ENCODE data around the gene ZNF664. TPM values are rescaled to one million over a fixed set of nuclear protein-coding genes. Genes with fewer than 3 reads are reported as not detected.

The ZNF664 gene
- total RNA-seq, 1 experiment from 2014 or later: 58.7 TPM

DNA sequence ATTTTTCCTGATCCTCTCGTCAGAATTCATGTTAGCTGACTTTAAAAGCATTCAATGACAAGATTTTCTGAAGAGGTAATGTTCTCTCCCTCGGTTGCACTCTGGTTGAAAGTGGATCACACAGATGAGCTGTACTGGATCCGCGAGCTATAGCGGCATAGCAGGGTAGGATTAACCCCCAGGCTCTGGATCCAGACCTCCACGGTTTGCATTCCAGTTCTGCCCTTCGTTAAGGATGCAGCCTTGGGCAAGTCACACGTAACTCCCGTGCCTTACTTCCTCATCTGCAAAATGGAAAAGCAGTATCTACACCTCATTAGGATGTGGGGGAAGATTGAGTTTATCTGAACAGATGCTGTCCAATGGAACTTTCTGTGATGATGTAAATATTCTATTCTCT lies 14.1 kb upstream of the ZNF664 start:
- DNase-seq (ENCODE audit: low read depth): no peak

DNA sequence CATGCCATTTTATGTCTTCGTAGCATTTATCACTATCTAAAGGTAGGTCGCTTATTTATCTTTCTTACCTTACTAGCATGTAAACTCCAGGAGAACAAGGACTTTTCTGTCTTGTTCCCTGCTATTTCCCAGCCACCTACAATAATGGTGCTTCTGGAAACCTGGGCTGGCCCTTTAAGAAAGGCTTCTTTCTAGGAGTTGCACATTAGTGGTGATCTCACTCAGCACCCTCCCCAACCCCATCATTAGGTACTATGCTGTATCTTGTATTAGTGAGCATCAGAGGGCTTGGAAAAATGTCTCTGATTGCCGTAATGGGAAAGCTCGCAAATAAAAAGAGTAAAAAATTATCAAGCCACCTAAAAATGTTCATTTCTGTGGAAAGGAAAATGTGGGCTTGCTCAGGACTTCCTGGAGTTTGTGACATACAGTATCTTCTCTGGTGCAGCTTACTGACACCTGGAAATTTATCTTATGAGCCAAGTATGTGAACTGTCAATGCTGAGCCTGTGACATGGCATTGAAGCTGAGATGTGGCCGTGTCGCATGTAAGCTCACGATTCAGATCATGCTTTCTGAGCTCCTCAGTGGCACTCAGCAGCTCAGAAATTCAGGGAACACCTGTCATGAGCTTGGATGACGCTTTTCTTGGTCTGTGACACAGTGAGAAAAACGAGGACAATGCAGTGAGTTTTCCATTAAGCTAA lies 12.8 kb upstream of the ZNF664 start:
- no peak for DNase-seq (ENCODE audit: low read depth)

- no peak for DNase-seq (ENCODE audit: low read depth)
These were observed 12.2 kb upstream of the ZNF664 start for GRCh38 chr12:123960856-123961255.

DNA sequence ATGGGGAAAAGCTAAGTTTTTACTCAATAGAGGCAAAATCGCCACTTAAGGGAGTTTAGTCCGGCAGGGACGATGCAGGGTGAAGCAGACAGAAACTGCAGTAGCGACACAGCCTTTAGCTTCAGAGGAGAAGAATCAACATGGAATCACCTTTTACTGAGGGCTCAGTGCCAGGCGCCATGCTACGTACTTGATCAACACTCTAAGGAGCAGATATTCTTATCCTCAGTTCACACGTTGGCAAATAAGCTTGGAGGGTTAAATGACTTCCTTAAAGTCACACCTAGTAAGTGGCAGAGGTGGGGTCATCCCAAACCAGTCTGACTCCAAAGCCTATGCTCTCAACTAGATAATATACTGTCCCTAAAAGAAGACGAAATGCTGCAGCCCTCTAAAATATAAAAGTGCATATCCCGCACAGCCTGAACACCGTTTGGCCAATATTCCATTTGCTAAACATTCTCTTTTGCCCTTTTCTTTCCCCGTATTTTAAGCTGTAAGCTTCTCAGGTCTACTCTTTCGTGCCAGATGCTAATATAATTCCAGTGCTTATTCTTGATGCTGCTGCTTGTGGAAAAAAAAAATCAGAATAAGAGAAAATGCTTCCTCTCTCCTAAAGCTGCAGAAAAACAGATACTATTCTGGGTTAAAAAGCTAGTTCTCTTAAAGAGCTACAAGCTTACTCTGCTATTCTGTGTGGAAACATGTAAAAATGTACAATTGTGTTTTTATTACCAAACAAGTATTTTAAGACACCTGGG lies 11.2 kb upstream of the ZNF664 start:
- DNase-seq (ENCODE audit: low read depth): no peak

DNA sequence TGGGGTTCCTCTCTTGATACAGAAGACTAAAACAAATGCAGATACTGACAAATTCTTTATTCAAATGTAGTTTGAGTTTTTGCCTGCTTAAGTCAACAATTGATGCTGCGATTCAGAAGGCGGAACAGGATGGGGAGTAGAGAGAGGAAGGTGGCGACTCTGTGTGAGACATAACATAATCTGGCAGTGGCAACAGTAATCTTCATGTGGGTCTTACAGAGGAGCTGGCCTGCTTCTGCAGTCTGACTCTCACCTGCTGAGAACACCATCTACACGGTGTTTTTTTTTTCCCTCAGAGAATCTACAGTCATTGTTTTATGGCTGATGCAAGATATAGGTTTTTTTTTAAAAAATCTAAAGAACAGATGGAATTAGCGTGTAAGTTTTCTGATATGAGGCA lies 10.5 kb upstream of the ZNF664 start:
- DNase-seq (ENCODE audit: low read depth): no peak

DNA sequence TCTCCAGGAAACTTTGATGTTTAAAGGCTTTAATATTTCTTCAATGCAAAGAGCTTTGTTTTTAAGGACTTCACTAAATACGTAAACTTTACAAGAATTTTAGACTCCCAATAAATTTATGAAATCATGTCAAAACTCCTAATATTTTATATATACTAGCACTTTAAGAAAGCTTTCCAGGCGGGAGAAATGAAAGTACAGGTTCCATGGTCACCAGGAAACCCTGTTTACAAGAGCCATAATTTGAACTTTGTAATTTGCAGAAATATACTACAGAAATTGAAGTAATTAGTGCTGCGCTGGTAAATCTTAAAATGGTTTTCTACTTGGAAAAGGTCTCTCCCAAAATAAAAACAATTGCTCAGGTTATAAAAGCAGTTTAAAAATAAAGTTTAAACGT lies 9.2 kb upstream of the ZNF664 start:
- DNase-seq (ENCODE audit: low read depth): no peak

DNA sequence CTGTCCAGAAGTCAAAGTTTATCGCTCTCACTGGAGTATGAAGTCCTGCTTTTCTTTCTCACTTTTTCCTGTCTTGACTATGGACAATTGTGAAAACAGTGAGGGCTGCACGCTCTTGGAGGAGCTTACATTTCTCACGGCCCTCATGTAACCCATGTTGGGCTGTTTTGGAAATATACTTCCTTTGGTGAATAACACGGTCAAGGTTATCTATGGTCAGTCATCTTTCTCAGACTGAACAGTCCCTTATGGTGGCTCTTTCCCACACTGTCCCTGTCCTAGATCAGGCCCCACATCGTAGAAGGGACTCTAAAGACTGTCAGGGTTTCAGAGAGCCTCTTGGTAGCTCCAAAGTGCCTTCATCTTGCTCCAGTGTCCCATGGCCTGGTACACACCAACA lies 7.6 kb upstream of the ZNF664 start:
- DNase-seq (ENCODE audit: low read depth): no peak

DNA sequence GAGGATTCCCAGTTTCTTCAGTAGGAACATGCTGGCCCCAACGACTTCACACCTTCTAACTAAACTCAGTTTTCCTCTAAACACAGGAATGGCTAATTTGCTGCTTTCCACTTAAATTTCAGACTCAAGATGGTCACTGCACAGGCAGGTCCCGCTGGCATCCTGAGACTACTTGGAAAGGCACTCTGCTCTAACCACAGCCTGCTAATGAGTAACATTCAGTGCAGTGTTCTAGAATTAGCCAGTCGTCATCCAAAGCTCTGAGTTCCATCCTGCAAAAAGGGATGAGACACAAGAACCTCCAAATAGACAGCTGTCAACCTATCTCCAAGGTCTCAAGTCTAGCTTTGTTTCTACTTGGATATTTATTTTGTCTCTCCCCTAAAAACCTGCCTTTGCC lies 6.4 kb upstream of the ZNF664 start:
- peak; percentile 56 for DNase-seq (ENCODE audit: low read depth)

DNA sequence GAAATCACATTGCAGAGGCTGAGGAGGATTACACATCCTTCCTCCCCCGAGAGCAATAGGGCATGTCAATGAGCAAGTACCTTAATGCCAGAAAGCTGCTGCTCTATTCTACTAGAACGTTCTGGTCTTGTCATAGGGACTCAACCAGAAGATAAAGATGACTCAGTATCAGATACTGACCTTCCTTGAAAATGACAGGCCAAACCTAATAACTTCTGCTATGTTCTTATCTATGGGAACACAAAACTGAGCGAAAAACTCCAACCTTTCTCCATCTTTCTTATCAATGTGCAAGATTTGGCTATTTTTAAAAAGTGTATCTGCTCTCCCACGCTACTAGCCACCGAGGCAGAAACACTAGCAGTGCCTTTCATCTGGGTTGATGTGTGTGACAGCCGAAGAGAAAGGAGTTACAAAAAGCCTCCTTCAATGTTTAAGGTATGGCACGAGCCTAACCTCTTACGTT lies 5.9 kb upstream of the ZNF664 start:
- no peak for DNase-seq (ENCODE audit: low read depth)

GRCh38 chr12:123971449-123971769 lies 1.6 kb upstream of the ZNF664 start:
- DNase-seq (ENCODE audit: low read depth): no peak

DNA sequence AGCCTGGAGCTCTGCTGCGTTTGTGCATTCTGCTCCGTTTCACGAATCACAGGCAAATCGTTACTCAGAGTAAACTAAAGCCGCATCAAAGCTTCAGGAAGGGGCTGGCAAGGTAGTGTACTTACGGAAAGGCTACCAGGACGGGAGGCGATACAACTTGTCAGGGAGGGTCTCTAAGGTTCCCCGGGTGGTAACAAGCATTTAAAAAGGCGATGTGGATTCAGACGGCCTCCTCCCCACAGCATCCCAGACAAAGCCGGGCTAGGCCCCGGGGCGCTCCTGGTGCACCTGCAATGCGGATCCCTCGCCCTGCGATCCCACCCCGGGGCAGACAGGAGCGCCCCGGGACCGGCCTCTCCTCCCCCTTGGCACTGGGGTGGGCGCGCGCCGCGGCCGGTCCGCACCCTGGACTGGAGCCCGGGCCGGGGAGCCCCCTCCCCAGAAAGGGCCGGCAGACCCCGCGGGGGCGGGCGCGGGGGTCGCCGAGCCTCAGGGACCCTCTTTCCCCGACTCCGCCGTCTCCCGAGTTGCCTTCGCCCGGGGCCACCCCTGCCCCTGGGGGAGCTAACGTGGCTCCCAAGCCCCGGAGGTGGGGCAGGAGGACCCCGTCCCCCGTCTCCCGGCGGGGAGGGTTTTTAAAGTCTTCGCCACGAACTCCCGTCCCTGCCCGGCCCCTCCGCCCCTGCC lies 1.1 kb upstream of the ZNF664 start:
- peak; percentile 53 for DNase-seq (ENCODE audit: low read depth)

- peak; percentile 19 for DNase-seq (ENCODE audit: low read depth)
These were observed 732 bp downstream of the ZNF664 start for GRCh38 chr12:123973552-123974341.

GRCh38 chr12:123976227-123976826 lies 3.3 kb downstream of the ZNF664 start:
- DNase-seq (ENCODE audit: low read depth): no peak

GRCh38 chr12:123979566-123979965 lies 6.6 kb downstream of the ZNF664 start:
- no peak for DNase-seq (ENCODE audit: low read depth)

- DNase-seq (ENCODE audit: low read depth): no peak
These were observed 9.3 kb downstream of the ZNF664 start for GRCh38 chr12:123982269-123982668.

DNA sequence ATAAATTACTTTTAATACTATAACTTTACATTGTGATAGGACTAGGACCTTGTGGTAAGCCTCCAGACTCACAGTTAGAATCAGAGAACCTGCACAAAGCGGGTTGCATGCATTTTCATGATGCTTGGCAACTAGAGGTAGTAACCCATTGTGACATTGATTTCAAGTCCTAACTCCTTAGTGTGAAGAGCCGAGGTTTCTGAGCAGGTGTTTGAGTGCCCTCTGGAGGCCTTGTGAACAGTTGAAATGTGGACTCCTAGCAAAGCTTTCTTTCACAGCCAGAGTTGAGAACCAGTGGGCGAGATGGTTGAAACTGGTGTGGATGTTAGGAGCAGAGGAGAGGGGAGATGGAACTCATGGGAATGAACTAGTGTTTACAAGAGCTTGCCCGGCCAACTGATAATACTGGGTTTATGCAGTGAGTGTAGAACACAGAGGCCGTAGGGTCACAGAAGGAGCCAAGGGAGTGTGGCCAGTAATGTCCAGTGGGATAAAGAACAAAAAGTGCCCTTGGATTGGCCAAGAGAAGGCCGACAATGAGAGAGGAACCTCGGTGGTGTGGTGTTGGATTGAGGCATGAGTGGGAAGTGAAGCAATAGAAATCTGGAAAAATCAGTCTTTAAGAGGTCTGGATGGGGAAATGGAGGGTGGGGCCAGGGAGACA lies 10.9 kb downstream of the ZNF664 start:
- peak; percentile 64 for DNase-seq (ENCODE audit: low read depth)

DNA sequence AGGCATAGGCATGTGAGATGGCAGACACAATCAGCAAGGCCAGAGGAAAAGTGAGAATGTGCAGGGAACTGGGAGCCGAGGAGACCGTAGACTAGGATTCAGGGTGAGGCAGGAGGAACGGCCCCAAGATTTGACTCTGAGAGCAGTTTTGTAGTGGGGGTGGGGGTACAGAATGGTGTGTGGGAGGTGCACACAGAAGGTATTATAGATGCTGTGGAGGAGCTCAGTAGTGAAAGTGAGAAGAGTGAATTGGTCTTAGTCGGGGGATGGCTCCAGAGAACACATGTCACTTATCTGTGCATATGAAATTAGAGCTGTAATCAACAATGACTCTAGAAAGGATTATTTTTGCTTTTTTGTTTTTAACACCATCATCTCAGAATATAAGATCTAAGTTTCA lies 11.9 kb downstream of the ZNF664 start:
- DNase-seq (ENCODE audit: low read depth): no peak

- DNase-seq (ENCODE audit: low read depth): no peak
These were observed 13.5 kb downstream of the ZNF664 start for GRCh38 chr12:123986374-123986965.

GRCh38 chr12:123987022-123987421 lies 14.0 kb downstream of the ZNF664 start:
- DNase-seq (ENCODE audit: low read depth): no peak

DNA sequence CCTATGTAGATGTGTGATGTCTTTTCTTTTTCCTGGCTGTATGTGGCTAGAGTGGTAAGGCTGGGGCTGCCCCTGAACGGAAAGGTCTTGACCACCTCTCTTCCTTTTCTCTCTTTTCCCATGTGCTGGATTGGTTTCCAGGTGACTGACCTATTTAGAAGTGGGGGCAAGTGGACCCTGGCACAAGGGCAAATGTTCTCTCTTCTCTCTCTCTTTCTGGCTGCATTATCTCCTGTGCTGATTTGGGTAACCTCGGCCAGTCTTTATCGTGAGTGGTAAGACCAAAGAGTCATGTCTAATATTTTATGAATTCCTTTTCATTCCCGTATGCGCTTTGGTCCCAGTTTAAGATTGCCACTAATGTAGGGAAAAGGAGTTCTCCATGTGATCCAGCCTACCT lies 16.2 kb downstream of the ZNF664 start:
- no peak for DNase-seq (ENCODE audit: low read depth)

GRCh38 chr12:123989753-123990152 lies 16.7 kb downstream of the ZNF664 start:
- no peak for DNase-seq (ENCODE audit: low read depth)
